Measurements from ENCODE around the gene ATP6V1A.

ATP6V1A gene

DNA sequence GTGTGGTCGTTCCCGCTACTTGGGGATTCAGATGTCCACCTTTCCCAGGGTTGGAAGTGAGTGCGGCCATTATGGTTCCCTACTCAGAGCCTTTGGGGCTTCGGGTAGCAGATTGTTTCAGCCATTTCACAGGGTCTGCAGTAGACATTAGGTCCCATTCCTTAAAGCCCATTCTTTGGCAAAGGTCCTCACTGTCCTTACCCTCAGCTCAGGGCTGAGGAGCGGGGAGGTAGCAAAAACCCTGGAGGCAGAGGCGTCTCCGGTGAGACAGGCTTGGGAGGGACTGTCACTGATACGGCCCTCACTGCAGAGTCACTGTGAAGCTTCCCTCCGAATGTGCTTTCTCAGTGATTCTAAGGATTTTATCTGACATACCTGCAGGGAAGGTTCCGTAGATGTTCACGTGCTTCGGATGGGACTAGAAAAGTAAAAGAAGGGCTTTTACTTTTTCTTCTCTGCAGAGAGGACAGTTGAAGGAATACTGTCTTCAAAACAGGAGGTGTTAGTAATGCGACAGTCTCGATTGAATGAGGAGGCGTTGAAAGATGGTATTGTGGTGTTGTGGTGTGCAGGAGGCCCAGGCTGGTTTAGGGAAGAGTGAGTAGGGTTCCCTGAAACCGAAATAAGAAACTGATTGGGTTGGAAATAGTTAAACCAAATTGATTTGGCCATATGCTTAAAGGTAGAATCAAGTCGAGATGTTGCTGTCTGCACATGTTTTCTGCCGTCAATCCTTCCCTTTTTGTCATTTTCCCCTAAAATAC lies 630 bp downstream of the ATP6V1A start:
- peak; percentile 40 for DNase-seq (ENCODE audit: low spot score)

DNA sequence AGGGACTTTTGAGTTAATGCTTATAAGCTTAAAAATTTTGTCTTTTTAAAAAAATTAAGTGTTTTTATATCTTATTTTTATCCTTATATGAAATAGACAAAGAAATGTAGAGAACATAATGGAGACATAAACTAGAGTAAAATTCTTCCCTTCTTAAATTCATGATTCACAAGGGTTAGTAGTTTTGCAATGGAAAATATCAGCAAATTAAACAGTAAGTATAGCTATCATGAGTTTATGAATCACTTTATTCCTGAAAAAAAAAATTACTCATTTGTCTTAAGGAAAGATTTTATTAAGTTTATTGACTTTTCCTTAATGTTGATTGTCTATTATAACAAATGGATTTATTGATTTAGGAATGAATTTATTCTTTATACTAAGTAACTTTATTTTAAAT lies 4.3 kb downstream of the ATP6V1A start:
- no peak for DNase-seq (ENCODE audit: low spot score)

DNA sequence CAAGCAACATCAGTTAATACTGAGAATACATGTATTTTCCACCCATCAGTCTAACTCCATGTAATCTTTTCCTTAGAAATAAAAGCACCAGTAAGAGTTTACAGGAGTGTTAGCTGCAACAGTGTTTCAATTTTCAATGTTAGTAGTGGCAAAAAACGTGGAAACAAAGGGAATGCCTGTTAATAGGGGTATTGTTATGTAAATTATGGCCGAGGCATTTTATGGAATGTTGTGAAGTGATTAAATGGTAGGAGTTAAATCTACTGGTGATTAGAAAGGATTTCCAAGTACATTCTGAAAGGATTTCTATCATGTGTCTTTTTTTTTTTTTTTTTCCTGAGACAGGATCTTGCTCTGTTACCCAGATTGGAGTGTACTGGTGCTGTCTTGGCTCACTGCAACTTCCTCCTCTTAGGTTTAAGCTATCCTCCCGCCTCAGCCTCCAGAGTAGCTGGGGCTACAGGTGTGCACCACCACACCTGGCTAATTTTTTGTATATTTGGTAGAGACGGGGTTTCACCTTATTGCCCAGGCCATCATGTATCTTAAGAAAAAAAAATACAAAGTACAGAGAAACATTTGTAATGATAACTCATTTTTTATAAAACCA lies 6.6 kb downstream of the ATP6V1A start:
- no peak for DNase-seq (ENCODE audit: low spot score)

DNA sequence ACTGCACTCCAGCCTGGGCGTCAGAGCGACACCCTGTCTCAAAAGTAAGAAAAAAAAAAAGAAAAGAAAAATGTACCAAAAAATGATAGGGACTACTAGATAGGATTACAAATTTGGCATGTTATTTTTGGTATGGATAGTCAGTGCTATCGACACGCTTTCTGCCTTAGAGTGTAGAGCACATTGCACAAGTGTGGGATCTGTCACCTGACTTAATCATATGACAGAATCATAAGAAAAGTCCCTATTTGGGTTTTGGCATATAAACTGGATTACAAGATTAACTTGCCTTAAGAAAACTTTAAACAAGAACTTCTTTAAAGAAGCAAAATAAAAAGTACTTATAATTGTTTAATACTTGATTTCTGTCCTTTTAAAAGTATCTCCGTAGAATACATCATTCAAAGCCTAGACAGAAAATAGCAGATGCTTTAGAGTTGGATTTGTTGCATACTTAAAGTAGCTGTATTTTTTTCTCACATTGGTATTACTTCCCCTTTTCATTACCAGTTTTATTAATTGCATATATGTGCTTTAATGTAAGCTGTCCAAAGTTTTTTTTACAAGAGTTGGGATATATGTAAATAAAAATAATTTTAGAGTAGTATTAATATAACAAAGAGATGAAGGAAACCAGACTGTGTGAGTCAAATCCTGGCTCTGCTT lies 7.8 kb downstream of the ATP6V1A start:
- no peak for DNase-seq (ENCODE audit: low spot score)

DNA sequence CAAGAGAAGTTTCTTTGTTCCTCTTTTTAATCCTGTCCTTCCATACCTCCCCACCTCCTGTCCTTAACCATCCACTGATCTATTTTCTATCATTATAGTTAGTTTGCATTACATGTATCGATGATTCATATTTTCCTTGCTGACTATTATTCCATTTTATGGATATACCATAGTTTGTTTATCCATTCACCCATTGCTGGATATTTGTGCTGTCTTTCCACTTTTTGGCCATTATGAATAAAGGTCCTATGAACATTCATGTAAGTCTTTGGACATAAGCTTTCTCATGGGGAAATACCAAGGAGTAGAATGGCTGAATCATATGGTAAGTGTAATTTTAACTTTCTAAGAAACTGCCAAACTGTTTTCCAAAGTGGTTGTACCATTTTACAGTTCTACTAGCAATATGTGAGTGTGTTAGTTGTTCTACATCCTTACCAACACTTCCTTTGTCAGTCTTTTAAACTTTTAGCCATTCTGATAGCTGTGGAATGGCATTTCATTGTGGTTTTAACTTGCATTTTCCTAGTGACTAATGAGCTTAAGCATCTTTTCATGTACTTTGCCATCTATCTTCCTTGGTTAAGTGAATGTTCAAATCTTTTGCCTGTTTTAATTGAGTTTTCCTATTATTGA lies 11.7 kb downstream of the ATP6V1A start:
- no peak for DNase-seq (ENCODE audit: low spot score)

DNA sequence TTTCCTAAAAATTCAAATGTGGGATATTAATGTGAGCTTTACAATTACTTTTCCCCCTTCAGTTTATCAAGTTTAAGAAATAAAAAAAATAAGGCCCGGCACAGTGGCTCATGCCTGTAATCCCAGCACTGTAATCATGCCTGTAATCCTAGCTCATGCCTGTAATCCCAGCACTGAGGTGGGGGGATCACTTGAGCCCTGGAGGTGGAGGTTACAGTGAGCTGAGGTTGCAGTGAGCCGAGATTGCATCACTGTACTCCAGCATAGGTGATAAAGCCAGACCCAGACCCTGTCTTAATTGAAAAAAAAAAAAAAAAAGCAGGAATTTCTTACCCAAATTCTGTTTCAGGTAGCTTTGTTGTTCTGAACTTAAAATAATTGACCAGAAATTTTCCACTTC lies 17.9 kb downstream of the ATP6V1A start:
- DNase-seq (ENCODE audit: low spot score): no peak

DNA sequence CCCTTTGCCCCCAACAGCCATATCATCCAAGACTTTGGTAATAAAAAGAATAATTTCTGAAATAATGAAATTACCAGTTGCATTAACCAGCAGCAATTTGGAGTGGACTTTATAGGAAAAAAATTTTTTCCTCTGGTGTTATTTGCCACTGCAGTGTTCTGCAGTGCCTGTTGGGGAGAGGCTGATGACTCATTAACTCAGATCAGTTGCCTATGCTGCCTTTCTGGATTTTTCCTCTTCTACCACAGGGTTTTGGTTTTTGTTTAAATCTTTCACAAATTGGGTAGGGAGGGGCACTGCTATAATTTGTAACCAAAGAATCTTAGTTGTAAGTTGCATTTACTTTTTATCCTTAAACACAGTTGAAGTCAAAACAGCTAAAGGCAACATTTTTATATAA lies 22.7 kb downstream of the ATP6V1A start:
- peak; percentile 52 for DNase-seq (ENCODE audit: low spot score)

DNA sequence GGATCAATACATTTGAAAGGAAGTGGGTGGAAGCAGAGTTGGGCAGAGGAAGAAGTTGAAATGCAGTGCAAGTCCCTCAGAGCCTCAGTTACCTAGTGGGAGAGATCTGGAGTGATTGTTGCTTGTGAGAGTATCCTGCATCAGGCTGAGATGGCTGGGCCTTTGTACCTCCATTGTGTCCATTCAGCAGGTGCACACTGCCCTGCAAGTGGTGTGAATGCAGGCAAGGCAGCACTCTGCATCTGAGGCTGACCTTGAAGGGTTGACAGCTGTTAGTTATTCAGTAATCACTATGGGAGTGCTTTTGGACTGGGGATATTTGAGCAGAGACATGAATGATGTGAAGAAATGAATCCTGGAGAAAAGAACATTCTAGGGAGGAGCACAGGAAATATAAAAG lies 25.2 kb downstream of the ATP6V1A start:
- no peak for DNase-seq (ENCODE audit: low spot score)

DNA sequence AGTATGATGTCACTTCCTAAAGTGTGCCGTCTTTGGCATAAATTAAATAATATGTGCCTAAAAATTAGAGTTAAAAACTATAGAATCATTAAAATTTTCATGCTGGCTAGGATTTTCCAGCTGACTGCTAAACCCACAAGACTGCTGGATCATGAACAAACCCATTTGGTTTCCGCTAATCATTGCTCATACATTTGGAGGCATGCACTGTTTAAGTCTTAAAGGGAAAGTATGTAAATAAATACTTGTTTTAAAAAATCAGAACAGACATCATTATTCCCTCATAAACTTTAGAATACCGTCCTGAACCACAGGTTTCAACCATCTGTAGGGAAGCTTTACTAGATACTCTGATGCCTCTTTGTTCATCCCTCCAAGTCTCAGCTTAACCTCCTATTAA lies 26.5 kb downstream of the ATP6V1A start:
- no peak for DNase-seq (ENCODE audit: low spot score)

DNA sequence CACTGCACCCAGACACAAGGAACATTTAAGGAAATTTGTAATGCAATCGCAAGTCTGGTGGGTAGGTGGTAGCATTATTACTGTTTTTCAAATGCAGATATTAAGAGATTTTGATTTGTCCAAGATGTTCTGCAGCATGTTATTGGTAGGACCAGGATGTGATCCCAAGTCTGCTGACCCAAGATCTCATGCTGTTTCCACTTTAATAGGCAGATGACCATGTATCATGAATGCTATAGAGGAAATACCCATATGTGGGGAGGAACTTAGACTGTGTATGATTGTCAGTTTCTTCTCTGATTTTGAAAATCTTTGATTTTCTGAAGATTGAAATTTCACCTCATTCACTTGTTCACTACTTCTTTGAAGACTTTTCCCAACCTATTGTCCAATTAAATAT lies 28.7 kb downstream of the ATP6V1A start:
- no peak for DNase-seq (ENCODE audit: low spot score)

DNA sequence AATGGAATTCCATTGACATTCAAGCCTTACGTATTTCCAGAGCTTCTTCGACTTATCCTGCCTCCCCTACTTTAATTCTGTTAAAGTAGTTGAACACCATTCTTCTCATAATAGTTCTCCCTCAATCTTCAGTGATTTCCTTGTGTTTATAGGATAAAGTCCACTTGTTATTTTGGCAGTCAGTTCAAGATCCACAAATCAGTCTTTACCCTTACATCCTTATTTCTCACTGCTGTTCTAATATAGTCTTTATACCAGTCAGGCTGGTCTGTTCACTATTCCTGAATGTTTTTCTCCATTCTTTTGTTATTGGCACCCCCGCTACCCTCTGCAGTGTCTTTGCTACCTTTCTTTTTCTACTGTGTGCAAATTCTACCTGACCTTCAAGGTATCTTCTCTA lies 29.7 kb downstream of the ATP6V1A start:
- DNase-seq (ENCODE audit: low spot score): no peak

DNA sequence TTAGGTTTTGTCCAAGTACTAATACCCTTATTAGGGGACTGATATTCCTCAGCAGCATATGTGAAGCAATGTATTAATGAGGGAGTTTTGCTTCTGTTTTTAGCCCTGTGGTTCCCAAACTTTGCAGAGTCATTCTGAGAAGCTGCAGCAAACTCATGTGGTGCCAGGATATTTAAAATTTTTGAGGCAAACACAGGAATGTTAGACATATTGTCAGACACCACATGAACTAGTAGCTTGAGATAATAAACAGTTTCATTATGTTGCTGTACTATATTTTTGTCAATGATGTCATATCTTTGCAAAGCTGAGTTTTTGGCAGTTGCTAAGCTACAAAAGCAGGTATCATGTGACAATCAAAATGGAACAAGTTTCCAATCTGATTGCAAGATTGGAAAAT lies 36.6 kb downstream of the ATP6V1A start:
- DNase-seq (ENCODE audit: low spot score): peak; percentile 6

DNA sequence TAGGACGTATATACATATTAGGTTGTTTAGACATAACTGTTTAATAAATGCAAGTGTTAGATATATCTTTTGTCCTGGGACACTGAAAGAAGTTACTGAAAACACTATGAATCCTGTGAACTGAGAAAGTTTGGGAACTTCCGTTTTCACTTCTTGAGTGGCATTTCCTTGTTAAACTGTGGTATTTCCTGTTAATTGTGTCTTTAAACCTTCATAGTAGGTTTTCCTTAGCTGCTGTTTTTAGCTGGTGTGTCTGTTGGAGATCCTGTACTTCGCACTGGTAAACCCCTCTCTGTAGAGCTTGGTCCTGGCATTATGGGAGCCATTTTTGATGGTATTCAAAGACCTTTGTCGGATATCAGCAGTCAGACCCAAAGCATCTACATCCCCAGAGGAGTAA lies 37.1 kb downstream of the ATP6V1A start:
- no peak for DNase-seq (ENCODE audit: low spot score)

DNA sequence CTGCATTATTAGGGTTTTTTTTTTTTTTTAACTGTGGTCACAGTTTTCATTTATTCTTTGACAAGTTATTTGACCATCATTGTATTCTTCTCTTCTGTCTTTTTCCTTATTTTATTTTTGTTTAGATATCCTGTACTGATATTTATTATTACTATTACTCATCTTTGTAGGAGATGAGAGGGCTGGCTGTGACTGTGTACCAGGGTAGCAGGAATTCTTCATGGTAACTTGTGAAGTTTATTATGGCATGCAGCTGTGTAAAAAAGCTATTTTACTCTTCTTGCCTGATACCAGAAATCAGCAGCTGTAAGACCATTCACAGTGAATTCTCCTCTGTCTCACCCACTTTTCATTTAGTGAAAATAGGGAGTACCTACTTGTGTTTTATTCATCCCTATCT lies 44.5 kb downstream of the ATP6V1A start:
- DNase-seq (ENCODE audit: low spot score): no peak

DNA sequence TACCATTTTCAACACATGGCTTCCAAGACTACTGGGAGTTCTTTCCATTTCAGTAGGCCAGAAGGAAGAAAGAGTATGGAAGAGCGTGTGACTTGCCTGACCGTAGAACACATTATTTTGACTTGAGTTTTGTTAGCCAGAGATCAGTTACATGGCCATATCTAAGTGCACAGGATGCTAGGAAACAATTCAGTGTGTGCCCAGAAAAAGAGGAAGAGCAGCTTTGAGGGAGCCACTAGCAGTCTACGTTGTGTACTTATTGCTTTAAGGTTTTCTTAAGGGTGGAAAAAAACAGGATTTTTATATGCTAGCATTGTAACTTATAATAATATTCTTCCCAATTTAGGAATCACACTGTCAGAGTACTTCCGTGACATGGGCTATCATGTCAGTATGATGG lies 47.7 kb downstream of the ATP6V1A start:
- DNase-seq (ENCODE audit: low spot score): no peak

DNA sequence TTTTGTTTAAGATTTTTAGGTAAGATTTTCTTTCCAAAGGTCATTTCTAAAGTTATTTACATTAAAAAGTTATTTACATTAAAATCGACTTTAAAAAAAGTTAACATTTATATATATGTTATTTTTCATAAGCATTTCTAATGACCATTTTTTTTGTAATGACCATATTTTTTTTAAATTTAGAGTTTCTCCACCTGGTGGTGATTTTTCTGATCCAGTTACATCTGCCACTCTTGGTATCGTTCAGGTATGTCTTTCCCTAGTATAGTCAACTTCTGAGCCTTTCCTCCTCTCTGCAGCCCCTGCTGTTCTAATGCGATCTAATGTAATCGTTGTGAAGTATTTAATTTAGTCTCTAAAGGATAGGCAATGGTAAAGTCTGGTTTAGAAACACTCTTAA lies 48.9 kb downstream of the ATP6V1A start:
- DNase-seq (ENCODE audit: low spot score): no peak

DNA sequence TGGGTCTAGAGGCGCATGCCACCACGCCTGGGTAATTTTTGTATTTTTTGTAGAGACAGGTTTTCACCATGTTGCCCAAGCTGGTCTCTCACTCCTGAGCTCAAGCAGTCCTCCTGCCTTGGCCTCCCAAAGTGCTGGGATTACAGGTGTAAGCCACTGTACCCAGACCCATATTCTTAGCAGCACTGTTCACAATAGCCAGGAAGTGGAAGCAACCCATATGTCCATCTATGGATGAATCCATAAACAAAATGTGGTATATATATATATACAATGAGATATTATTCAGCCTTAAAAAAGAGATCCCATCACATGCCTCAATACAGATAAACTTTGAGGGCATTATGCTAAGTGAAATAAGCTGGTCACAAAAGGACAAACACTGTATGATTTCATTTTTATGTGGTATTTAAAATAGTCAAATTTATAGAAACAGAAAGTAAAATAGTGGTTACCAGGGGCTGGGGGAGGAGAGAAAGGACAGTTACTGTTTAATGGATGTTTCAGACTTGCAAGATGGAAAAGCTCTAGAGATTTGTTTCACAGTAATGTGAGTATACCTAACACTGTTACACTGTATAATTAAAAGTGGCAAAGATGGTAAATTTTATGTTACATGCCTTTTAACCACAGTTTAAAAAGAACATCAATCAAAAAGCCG lies 56.1 kb downstream of the ATP6V1A start:
- no peak for DNase-seq (ENCODE audit: low spot score)

DNA sequence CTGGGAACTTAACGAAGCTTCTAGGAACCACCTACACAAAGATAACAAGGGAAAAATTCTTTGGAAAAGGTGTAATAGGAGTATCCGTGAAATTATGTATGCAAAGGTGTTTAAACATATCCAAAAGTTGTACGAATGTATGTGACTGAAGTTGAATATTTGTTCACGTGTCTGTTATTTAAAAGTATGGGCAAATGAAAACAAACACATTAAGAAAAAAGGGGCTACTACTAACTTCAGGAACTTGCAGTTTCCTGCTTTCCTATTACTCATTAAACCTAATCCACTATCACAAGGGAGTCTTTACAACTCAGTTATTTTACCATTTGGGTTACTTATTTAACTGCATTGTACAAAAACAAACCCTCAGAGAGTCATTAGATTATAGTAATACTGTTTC lies 57.8 kb downstream of the ATP6V1A start:
- DNase-seq (ENCODE audit: low spot score): no peak

DNA sequence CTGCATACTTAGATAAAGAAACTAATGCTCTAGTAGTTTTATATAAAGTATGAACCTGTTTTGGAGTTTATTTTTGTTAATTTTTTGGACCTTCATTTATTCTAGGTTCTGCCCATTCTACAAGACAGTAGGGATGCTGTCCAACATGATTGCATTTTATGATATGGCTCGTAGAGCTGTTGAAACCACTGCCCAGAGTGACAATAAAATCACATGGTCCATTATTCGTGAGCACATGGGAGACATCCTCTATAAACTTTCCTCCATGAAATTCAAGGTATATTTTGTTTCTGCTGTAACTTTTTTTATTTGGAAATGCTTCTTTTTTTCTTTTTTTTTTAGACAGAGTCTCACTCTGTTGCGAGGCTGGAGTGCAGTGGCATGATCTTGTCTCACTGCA lies 58.4 kb downstream of the ATP6V1A start:
- DNase-seq (ENCODE audit: low spot score): no peak

DNA sequence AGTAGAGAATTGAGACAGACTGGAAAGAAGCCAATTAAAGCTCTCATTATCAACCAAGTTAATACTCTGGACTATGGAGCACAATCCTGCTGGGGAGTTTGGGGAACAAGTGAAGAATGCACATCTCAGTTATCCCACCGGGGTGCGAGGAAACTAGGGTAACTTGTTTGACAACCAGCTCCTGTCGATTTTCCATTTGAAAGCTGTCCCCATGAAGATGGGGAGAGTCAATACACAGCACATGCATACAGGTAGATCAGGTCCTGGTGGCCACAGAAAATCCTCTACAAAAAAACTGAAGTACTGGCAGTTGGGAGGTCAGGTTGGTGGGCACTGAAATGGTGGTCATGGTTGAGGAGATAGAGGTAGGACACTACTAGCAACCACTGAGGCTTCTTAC lies 66.0 kb downstream of the ATP6V1A start:
- DNase-seq (ENCODE audit: low spot score): no peak

DNA sequence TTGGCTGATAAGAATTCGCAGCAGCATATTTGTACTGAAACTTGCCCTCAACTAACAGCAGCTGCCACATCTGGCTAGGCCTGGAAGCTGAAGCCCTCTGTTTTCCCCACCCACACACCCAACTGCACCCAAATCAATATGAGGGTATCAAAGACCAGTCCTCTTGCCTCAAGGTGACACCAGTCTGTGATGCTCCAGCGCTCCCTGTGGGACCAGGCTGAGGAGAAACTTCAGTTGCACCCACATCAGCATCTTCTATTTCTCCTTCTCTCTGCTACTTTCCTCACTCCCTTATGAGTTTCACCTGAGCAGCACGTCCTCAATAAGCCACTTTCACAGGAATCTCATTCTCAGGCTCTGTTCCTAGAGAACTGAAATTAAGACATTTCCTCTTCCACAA lies 73.0 kb downstream of the ATP6V1A start:
- no peak for DNase-seq (ENCODE audit: low spot score)

DNA sequence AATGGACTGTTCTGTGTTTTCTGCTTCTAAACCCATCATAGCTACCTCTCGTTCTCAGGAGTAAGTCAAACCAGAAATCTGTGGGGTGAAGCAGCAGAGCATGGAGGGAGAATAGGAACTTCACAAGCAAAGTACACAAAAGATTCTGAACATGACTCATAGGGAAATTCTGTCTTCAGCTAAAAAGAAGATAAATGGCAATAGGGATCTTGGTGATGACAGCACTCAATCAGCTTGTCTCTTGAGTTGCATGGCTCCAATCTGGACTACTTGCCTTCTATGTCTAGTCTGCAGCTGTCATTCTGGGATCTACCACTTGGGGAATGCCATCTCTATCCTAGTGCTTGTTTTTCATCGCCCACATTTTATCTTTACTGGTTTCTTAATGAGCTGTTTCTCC lies 78.3 kb downstream of the ATP6V1A start:
- peak; percentile 30 for DNase-seq (ENCODE audit: low spot score)

DNA sequence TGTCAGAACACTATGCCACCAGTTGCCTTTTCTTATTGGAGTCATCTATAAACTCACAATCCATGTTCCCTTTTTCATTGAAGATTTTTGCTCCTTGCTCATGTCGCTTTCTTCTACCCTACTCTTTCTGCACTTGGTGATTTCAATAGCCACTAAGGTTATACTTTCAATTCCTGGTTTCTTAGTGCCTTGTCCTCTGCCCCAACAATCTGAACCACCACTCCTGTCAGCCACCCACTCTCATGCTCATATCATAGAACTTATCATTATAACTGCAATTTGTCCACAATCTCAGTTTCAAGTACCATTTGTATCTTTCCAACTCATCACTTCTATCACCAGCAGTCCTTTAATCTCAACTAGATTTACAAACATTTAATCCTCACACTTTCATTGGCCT lies 81.8 kb downstream of the ATP6V1A start:
- DNase-seq (ENCODE audit: low spot score): no peak
